HCT116 (cell line): ENCODE measurements around the gene UGT1A3.

ENCODE experiments used
- EZH2 ChIP-seq: fragments of 200-600 bp; sonication (generic); IDR thresholded peaks from 2 replicates; pipeline ENCODE4 v1.6.1; 2017; ENCODE audit warnings: antibody characterized with exemption, mixed run types
- EZH2phosphoT487 ChIP-seq: fragments of 200-600 bp; IDR thresholded peaks from 2 replicates; pipeline ENCODE4 v1.6.1; 2018; ENCODE audit warnings: antibody characterized with exemption, borderline replicate concordance
- POLR2A ChIP-seq: IDR thresholded peaks from 2 replicates; pipeline ENCODE4 v1.7.0; 2011; ENCODE audit warnings: borderline replicate concordance; ENCODE audit not compliant: insufficient read depth, insufficient read length; ENCODE audit errors: extremely low read depth
- POLR2AphosphoS5 ChIP-seq: IDR thresholded peaks from 2 replicates; pipeline ENCODE4 v1.6.1; 2011; ENCODE audit warnings: mild to moderate bottlenecking, low read depth, low read length, moderate library complexity
- SIN3A ChIP-seq: IDR thresholded peaks from 2 replicates; pipeline ENCODE4 v1.6.1; 2012; ENCODE audit warnings: low read depth
- TCF7L2 ChIP-seq: IDR thresholded peaks from 2 replicates; pipeline ENCODE4 v1.7.0; 2011; ENCODE audit warnings: borderline replicate concordance, inconsistent platforms; ENCODE audit not compliant: insufficient read depth, insufficient read length; ENCODE audit errors: extremely low read depth
- YY1 ChIP-seq: IDR thresholded peaks from 2 replicates; pipeline ENCODE4 v1.6.1; 2011; ENCODE audit warnings: low read length, low read depth, moderate library complexity, mild to moderate bottlenecking; ENCODE audit not compliant: insufficient replicate concordance; ENCODE audit errors: extremely low read depth
- ZFX ChIP-seq: fragments of 450-650 bp; IDR thresholded peaks from 2 replicates; pipeline ENCODE4 v1.6.1; 2017
- ZNF274 ChIP-seq: fragments of 200-500 bp; sonication (Bioruptor generic); IDR thresholded peaks from 2 replicates; pipeline ENCODE4 v1.6.1; 2014; ENCODE audit warnings: mild to moderate bottlenecking, low read depth, low read length, inconsistent platforms
- TF ChIP-seq, protein P1 (sequence below), 3 experiments: fragments of 200-600 bp in 1 of 3; sonication (generic) in 1 of 3; IDR thresholded peaks in 2 of 3; conservative IDR thresholded peaks in 1 of 3; 2 replicates each; pipeline ENCODE4 v1.5.1; 2012 to 2017; ENCODE audit warnings: low read depth in 2 of 3, low read length in 2 of 3, antibody characterized with exemption in 1 of 3, borderline replicate concordance in 1 of 3, control low read depth in 1 of 3, mild to moderate bottlenecking in 1 of 3, mixed read lengths in 1 of 3, mixed run types in 1 of 3, moderate library complexity in 1 of 3; ENCODE audit not compliant: insufficient read depth in 1 of 3
- TF ChIP-seq, protein P2 (sequence below): IDR thresholded peaks from 2 replicates; pipeline ENCODE4 v1.6.1; 2011; ENCODE audit warnings: mild to moderate bottlenecking, low read length, moderate library complexity; ENCODE audit not compliant: insufficient replicate concordance; ENCODE audit errors: extremely low read depth

DNA sequence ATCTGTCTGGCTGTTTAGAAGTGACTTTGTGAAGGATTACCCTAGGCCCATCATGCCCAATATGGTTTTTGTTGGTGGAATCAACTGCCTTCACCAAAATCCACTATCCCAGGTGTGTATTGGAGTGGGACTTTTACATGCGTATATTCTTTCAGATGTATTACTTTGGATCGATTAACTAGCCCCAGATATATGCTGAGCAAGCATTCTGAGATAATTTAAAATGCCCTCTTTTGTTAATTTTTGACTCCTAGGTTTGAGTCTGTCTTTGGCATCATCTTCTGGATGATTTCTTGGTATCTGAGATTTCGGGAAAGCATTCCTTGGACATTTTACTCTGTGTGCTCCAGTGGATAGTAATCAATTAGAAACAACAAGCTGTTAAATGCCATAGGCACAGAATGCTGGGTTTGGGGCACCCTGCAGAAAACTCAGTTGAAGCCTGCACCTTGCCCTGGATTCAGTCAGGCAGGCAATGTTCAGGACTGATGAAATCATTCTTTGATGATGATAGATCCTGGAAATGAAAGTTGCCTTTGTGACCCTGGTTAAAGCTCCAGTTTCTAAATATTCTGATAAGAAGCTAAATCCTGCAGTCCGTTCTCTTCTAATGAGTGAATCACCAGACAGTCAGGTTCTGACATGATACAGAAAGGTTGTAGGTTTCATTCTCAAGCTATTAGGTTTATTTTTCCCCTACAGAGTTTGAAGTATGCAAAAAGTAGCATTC is 32.4 kb downstream of the UGT1A3 start:
- TF ChIP-seq, protein P1, sequence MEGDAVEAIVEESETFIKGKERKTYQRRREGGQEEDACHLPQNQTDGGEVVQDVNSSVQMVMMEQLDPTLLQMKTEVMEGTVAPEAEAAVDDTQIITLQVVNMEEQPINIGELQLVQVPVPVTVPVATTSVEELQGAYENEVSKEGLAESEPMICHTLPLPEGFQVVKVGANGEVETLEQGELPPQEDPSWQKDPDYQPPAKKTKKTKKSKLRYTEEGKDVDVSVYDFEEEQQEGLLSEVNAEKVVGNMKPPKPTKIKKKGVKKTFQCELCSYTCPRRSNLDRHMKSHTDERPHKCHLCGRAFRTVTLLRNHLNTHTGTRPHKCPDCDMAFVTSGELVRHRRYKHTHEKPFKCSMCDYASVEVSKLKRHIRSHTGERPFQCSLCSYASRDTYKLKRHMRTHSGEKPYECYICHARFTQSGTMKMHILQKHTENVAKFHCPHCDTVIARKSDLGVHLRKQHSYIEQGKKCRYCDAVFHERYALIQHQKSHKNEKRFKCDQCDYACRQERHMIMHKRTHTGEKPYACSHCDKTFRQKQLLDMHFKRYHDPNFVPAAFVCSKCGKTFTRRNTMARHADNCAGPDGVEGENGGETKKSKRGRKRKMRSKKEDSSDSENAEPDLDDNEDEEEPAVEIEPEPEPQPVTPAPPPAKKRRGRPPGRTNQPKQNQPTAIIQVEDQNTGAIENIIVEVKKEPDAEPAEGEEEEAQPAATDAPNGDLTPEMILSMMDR (IDR thresholded peaks at IDR 0.05 in 2 of 3, conservative IDR thresholded peaks at IDR 0.05 in 1 of 3; ENCODE audit: borderline replicate concordance in 1 of 3, insufficient read depth in 1 of 3, low read depth in 2 of 3, low read length in 2 of 3) = no peak
- no peak for TF ChIP-seq ZNF274
- no peak for TF ChIP-seq SIN3A
- no peak for TF ChIP-seq POLR2AphosphoS5
- TF ChIP-seq EZH2phosphoT487 = no peak
- TF ChIP-seq, protein P2, sequence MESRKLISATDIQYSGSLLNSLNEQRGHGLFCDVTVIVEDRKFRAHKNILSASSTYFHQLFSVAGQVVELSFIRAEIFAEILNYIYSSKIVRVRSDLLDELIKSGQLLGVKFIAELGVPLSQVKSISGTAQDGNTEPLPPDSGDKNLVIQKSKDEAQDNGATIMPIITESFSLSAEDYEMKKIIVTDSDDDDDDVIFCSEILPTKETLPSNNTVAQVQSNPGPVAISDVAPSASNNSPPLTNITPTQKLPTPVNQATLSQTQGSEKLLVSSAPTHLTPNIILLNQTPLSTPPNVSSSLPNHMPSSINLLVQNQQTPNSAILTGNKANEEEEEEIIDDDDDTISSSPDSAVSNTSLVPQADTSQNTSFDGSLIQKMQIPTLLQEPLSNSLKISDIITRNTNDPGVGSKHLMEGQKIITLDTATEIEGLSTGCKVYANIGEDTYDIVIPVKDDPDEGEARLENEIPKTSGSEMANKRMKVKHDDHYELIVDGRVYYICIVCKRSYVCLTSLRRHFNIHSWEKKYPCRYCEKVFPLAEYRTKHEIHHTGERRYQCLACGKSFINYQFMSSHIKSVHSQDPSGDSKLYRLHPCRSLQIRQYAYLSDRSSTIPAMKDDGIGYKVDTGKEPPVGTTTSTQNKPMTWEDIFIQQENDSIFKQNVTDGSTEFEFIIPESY = no peak
- TF ChIP-seq EZH2 = no peak
- no peak for TF ChIP-seq POLR2A
- no peak for TF ChIP-seq YY1
- TF ChIP-seq TCF7L2 = no peak
- TF ChIP-seq ZFX = no peak
